MM.1S (cell line): ENCODE data around the gene IQCK.

ENCODE experiments used
- CTCF ChIP-seq: fragments of 300-600 bp; sonication (generic); IDR thresholded peaks from 2 replicates; pipeline ENCODE4 v1.5.1; 2016; ENCODE audit warnings: antibody characterized with exemption, low read length, mixed read lengths
- EZH2phosphoT487 ChIP-seq: fragments of 300-600 bp; sonication (generic); IDR thresholded peaks from 2 replicates; pipeline ENCODE4 v1.6.1; 2018; ENCODE audit warnings: antibody characterized with exemption, low read length

- TF ChIP-seq CTCF (no peak), EZH2phosphoT487 (no peak)
Observed at GRCh38 chr16:19696328-19696727, 21.7 kb upstream of the IQCK start.
